SKM-1 (cell line): ENCODE data around the gene BTN2A1.
"Not testable (repeated sequence)": the region's sequence is repeated elsewhere in the genome, so short reads cannot be mapped to it uniquely, and the experiment has no call there.

Experiments
- DNase-seq: peaks from one replicate; lab custom pipeline; 2025; ENCODE audit not compliant: unreplicated experiment; lab: John Stamatoyannopoulos, UW

BTN2A1 gene

DNA sequence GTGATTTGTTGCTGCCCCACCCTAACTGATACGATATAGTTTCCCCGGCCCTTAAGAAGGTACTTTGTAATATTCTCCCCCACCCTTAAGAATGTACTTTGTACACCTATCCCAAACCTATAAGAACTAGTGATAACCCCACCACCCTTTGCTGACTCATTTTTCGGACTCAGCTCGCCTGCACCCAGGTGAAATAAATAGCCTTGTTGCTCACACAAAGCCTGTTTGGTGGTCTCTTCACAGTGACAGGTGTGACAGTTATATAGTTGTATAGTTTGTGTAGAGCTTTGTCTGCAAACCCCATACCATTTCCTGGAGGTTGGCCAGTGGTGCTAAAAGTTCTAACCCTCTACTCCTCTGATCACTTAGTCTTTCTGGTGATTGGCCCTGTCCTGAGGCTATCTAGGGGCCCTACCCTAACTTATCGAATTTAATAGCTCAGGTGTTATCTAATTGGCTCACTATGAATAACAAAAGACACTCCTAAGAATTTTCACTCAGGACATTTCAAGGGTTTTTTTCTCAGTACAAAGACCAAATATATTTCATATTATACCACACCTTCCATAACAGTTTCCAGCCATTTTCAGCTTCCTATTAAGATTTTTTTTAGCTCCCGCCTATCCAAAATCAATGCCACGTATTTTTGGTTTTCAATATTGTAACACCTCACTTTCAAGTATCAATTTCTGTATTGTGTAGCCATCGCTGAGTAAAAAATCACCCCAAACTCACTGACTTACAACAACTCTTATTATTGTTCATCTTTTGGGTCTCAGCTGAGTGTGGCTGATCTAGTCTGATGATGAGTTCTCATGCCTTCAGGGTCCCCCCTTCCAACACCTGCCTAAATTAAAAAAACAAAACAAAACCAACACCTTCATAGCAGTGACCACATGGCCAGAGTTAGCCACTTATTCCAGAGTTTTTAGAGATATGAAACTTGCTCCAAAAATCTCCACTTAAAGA, 32.5 kb downstream of the BTN2A1 start:
- no peak for DNase-seq

DNA sequence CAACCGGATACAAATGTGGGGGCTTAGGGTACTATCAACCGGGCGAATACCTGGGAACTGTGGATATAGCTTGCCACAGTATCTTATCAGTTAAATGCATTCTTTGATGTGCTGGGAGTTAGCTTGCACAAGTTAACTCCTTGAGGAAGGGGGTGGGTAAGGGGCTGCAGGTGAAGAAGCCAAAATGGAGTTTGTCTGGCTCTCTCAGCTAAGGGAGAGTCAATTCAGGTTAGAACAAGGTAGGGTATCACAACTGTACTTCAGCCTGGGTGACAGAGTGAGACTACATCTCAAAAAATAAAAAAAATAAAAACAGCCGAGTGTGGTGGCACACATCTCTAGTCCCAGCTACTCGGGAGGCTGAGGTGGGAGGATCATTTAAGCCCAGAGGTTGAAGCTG, 33.8 kb downstream of the BTN2A1 start:
- DNase-seq = no peak

DNA sequence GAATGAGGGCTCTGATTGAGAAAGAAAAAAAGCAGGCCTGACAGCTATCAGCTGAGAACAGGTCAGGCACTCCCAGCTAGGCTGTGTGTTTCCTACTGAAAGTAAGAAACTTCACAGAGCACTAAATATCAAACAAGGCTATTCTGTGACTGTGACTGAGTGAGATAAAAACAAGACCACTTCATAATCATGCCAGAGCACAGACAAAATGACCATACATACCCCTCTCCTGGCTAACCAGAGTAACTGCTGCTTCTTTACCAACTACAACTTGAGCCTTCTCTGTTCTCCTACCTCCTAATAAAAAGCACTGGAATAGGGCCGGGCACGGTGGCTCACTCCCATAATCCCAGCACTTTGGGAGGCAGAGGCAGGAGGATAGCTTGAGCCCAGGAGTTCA, 35.5 kb downstream of the BTN2A1 start:
- DNase-seq = no peak

DNA sequence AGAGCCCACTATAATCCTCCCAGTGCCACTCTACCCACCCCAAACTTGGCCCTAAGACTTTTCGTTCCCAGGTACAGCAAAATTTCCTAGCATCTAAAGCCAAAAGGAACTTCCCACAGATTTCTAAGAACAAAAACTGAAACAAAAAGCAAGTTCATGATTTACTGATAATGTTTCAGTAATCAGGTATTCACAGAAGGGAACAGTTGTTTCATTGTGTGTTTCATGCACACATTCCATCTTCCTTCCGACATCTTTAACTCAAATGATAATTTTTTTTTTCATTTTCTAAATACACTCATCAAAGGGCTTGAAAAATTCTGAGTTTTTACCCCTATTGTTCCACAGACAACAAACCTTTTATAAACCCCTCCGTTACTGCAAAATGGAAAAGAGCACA, 36.4 kb downstream of the BTN2A1 start:
- DNase-seq = no peak

DNA sequence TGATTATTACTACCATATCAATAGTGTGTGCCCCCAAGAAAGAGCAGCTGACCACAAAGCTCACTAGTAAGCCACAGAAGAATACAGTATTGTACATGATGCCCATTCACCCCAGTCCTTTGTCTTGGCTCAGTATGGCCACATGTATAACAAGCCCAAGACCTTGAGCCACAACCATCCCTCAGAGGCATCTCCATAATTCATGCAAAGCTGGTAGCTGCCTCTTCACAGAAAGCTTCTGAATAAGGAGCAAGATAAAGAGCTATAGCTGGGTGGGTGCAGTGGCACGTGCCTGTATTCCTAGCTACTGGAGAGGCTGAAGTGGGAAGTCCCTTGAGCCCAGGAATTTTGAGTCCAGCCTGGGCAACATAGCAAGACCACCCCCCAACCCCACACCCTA, 37.5 kb downstream of the BTN2A1 start:
- no peak for DNase-seq

DNA sequence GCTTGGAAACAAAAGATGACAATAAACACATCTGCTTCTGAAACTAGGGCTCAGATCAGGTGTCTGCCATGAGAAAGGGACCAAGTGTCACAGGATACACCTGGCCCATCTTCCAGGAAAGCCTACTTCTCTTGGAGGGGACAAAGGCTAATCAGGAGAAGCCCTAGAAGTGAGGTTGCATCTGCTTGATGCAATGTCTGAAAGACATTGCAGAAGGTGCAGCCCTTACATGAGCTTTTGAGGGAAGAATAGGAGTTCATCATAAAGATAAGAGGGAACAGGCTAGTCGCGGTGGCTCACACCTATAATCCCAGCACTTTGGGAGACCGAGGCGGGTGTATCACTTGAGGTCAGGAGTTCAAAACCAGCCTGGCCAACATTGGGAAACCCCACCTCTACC, 39.9 kb downstream of the BTN2A1 start:
- DNase-seq = no peak

DNA sequence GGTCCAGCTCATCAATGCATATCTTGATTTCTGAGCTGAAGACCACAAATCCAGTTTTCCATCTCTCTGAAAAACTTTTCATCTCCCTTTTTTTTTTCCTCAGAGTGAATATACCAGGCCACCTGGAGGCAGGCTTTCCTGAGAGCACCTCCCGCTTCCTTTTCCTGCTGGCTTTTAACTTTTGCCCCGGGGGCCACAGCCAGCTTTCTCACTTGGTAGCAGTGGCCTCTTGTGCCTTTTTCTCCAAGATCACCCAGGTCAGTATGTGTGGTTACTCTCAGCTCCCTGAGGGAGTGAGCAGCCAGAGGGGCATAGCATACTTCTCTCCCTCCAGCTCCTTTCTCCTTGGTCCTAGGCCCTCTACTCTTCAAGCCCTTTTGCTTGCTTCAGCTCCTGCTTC, 42.3 kb downstream of the BTN2A1 start, which contains the start of gene BTN1A1:
BTN1A1 (plus strand) TSS at position 202 of the 400 bp plus-strand sequence. CDS start 984 bp downstream, outside the sequence.
- no peak for DNase-seq

DNA sequence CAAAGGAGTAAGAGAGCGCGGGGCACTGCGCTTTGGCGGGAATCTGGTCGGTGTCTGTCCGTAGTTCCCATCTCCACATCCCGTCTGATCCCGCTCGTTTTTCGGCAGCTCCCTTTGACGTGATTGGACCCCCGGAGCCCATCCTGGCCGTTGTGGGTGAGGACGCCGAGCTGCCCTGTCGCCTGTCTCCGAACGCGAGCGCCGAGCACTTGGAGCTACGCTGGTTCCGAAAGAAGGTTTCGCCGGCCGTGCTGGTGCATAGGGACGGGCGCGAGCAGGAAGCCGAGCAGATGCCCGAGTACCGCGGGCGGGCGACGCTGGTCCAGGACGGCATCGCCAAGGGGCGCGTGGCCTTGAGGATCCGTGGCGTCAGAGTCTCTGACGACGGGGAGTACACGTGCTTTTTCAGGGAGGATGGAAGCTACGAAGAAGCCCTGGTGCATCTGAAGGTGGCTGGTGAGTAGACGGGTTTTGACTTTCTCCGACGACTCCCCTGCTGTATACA, 43.8 kb downstream of the BTN2A1 start:
- DNase-seq = no peak

DNA sequence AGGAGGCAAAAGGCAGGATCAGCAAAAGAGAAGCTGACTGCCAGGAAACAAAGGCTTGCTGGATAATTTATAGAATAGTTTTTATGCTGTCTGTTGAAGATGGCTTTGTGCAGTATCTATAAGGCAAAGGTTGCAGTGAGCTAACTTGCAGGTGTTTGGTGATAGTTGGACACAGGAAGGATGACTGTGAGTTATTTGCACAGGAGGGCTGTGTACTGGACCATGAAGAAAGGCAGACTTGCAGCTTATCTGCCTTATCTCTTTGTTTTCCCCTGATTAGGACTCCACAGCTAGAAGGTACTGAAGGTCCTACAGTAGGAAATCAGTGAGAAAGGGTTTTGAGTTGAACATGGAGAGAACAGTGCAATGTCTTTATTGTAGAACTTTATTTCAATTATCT, 44.4 kb downstream of the BTN2A1 start:
- no peak for DNase-seq

DNA sequence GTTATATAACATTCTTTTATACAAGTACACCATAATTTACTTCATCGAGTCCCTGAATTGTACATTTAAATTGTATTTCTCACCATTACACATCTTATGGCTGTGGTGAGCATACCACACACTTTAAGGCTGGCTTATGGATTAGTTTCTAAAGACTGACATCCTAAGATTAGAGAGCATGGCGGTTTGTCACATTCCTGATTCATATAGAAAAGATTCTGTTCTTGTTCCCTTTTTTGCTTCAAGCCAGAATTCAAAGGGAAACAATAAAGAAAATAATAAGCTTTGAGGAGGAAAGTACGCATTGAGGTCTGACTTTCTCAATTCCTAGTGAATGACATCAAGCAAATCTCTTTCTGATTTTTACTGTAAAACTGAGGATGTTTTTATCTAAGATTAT, 44.9 kb downstream of the BTN2A1 start:
- DNase-seq = no peak

DNA sequence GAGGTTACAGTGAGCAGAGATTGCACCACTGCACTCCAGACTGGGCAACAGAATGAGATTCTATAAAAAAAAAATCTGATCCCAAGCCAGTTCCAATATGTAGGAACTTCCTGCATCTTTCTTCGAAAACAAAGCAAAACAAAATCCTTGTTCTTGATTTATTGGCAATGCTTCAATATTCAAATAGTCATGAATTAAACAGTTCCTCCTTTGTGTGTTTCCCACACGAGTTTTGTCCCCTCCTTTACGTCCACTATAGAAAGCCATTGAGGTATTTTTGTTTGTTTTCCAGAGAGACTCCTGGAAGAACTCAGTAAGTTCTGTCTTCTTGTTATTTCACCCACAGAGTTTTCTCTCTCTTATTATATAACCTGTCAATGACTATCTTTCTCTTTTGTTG, 49.9 kb downstream of the BTN2A1 start:
- no peak for DNase-seq

DNA sequence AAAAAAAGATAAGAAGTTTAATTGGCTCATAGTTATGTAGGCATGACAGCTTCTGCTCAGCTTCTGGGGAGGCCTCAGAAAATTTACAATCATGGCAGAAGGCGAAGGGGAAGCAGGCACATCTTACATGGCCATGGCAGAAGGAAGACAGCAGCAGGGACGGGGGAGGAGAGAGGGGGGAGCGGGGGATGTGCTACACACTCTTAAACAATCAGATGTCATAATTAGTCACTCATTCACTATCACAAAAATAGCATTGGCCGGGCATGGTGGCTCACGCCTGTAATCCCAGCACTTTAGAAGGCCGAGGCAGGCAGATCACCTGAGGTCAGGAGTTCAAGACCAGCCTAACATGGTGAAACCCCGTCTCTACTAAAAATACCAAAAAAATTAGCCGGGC, 53.3 kb downstream of the BTN2A1 start:
- not testable (repeated sequence) for DNase-seq

DNA sequence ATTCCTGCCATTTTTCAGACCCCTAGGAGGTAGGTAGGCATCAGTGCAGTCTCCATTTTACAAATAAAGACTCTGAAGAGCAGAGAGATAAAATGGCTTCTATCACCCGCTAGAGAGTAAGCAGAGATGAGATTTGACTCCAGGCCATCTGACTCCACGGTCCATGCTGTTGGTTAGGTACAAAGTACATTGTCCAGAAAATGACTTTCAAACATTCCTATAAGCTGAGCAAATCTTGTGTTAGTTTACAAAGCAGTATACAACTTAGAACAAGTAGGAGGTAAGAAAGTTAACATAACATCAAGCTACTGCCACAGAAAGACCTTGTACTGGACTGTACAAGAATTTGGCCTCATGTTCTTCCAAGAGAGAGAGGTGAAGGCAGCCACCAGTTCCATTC, 57.2 kb downstream of the BTN2A1 start:
- no peak for DNase-seq

DNA sequence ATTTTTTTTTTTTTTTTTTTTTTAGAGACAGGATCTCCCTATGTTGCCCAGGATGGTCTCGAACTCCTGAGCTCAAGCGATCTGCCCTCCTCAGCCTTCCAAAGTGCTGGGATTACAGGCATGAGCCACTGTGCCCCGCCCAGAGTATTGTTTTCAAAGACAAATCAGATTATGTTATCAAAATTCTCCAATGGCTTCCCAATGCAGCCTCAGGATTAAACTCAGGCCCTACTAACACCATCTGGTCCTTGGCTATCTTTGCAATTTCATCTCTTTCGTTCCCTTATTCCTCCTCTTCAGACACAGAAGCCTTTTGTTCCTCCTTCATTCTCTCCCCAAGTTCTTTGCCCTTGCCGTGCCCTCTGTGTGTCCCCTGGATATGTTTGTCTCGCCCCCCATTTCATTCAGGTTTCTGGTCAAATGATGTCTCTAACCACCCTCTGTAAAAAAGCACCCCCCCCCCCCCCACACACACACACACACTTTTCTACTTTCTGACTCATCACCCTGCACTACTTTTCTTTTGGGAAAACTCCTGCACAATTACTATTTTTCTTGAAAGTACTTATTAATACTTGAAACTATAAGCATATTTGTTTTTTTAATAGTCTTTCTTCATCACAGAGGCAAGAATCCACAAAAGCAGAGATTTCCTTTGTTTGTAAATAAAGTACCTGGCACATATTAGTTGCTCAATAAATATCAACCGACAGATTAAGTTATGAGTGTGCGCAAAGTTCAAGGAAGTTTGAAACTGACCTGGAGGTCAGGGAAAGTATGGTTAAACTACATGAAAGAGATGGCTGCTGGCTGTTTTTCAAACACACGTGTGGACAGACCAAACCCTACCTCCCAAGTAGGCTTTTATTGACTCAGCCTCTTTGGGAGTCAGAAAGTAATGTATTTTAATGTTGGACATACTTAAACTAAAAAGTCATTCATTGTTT, 59.0 kb downstream of the BTN2A1 start:
- DNase-seq = no peak
